GM04503 (cell line): ENCODE results near the gene BLNK.
"Not testable (repeated sequence)": the region's sequence is repeated elsewhere in the genome, so short reads cannot be mapped to it uniquely, and the experiment has no call there.

Experiments
- DNase-seq: peaks from one replicate; pipeline ENCODE4 v3.0.0-alpha.2; 2012; ENCODE audit warnings: low read depth

Gene BLNK

GRCh38 chr10:96225119-96225518, 46.2 kb downstream of the BLNK start:
- no peak for DNase-seq

DNA sequence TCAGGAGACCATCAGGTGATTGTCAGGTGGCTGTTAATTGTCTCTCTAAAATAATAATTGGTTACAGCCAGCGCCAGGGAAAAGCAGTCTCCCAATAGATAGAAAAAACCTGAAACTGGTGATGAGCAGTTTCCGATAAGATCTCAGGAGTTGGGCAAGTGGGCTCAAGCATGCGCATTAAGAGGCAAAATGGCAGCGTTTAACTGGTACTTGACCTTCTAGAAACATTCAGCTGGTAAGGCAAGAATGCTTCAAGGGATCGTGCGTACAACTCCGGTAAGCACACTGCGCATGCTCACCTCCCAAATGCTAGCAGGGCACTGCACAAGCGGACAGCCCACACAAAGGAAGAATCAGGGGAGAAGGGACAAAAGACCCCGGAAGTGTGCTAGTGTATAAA, 48.5 kb downstream of the BLNK start:
- DNase-seq, result no peak

DNA sequence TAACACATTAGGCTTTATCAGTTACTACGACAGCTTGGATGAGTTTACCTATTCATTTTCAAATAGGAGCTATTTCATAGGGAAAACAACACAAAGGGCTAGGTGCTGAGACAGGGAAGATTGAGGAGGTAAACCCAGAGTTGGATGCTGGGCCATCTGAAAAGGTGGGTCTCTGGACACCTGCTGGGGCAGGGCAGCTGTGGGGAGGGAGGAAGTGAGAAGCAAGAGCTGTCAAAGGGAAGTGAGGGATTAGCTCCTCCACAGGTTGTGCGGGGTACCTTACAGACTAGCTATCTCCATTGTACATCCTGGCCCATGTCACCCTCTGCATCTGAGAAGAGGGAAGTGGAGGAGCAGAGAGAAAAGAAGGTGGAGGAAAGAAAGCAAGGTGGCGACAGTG, 48.9 kb downstream of the BLNK start:
- DNase-seq, result no peak

GRCh38 chr10:96218826-96219225, 52.5 kb downstream of the BLNK start:
- no peak for DNase-seq

- no peak for DNase-seq
Measured at GRCh38 chr10:96217711-96218110, 53.7 kb downstream of the BLNK start.

DNA sequence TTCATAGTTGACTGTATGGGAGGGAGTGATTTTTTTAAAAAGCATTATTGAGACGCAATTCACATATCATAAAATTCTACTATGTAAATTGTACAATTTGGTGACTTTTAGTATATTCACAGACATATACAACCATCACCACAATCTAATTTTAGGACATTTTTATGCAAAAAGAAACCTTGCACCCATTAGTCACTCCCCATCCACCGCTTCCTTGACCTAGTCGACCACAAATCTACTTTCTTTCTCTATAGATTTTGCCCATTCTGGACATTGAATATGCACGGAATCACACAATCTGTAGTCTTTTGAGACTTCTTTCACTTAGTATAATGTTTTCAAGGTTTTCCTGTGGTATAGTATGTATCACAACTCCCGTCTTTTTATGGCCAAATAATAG, 54.6 kb downstream of the BLNK start:
- no peak for DNase-seq

DNA sequence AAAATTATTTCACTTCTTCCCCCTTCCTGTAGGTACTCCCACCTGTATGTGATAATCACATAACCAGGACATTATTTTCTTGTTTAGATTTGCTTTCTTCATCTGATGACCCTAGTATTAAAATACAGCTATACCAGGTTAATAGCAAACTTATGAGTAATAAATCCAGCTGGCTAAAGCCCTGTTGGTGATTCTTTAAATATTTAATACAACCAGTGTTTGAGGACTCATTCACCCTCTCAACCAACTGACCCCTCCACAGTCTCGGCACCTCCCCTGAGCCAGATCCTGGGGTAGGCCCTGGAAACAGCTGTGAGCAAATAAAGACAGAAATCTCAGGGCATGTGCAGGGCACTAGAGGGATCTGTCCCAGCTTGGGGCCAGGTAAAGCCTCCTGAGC, 58.5 kb downstream of the BLNK start:
- DNase-seq, result no peak

GRCh38 chr10:96211764-96212163, 59.6 kb downstream of the BLNK start:
- no peak for DNase-seq

GRCh38 chr10:96208946-96209345, 62.4 kb downstream of the BLNK start:
- no peak for DNase-seq

DNA sequence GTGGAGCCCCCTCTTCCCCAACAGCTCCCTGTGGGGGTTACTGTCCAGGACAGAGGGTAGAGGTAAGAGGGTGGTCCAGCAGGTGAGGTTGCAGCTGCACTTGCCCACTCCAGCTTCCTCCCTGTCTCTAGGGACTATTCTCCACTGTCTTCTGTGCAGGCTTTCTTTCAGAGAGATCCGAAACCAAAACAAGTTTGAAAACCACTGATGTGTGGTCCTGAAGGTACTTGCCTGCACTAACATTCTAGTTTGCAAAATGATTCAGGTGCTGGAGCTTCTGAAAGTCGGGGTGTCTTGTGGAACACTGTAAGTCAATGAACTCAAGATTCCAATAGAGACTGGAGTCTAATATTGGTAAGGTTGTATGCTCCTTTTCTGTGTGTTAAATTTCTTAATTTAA, 63.1 kb downstream of the BLNK start:
- no peak for DNase-seq

DNA sequence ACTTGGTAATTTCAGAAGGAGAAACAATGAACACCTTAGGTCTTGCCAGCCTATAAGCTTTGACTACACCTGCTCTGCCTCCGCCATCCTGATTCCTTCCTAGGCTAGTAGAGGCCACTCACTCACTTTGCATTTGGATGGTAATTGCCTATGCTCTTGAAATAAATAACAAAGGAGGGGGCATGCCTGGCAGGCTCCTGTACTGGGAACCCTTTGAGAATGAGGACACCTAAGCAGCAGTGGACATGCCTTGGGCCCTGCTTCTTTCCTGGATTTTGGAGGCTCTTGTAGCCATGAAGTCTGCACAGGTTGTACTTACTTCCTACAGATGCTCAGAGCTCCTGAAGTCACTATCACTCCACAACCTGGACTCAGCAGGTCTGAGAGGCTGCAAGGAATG, 65.8 kb downstream of the BLNK start:
- no peak for DNase-seq

DNA sequence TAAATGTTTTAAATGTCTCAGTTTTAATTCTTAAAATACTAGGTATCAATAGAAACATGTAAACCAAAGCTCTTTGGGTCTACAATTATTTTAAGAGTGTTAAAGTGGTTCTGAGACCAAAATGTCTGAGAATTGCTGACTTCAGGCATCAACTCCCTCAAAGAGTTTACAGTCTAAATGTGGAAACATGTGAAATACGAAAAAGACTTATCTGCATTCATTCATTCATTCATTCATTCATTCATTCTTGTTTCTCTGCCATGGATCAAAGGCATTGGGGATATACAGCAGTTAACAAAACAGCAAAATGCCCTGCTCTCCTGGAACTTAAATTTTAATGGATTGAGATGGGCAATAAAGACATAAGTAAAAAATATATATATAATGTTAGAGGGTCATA, 69.8 kb downstream of the BLNK start:
- DNase-seq, result no peak

- not testable (repeated sequence) for DNase-seq
Measured at GRCh38 chr10:96189505-96189904, 81.9 kb downstream of the BLNK start.

DNA sequence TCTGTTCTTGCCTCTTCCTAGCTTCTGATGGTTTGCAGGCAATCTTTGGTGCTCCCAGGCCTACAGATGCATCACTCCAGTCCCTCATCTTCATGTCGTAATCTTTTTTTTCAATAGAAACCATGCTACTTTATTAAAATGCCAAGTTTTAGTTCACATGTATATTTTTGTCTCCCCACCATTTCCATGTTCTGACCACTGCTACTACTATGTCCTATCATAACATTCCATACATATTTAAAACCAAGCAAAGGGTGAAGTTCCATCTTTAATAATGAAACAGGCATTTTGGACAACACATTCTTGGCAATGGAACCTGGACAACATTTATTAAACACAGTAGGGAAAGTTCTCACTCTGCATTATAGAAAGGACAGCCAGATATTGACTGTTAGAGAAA, 82.5 kb downstream of the BLNK start:
- peak; percentile 7 for DNase-seq

GRCh38 chr10:96188421-96188820, 82.9 kb downstream of the BLNK start:
- peak; percentile 1 for DNase-seq

- DNase-seq, result no peak
Measured at GRCh38 chr10:96176985-96177384, 94.4 kb downstream of the BLNK start.

DNA sequence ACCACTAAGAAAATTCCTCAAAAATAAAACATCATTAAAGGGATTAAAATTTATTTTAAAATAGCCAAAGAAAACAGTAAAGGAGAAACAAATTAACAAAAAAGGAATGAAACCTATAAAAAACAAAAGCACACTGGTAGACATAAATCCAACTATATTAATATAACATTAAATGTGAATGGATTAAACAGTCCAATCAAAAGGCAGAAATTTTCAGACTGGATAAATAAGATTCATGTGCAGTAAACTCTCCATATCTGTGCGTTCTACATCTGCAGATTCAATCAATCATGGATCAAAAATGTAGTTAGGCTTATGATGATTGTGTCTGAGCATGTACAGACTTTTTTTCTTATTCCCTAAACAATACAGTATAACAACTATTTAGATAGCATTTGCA, 98.7 kb downstream of the BLNK start:
- no peak for DNase-seq

DNA sequence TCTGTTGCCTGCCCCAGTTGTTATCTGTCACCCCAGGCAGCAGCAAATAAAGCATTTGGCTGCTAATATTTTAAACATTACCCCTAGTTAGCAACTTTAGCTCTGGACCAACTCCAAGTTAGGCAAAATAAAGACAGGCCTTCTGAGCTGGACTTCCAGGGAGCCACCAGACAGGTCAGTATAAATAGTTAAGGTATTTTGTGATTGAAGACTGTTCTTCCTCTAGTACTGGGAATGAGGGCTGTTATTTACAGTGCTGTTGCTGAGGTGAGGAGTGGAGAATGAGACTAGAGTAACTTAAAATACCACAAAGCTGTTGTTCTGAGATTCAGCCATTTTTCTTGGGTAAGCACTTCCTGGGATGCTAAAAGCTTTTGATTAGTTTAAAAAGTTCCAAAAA, 101.1 kb downstream of the BLNK start:
- DNase-seq, result no peak

- no peak for DNase-seq
Measured at GRCh38 chr10:96168546-96168945, 102.8 kb downstream of the BLNK start.

DNA sequence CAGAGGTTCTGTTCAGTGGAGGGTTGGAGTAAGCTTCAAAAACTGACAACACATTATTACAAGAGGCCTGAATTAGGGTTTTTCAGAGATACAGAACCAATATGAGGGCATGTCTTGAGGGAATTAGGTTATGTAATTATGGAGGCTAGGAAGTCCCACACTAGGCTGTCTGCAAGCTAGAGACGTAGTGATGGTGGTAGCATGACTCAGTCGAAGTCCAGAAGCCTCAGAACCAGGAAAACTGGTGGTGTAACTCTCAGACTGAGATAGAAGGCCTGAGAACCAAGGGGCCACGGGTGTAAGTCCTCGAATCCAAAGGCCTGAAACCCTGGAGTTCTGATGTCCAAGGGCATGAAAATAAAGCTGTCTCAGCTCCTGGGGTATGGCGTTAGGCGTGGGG, 105.6 kb downstream of the BLNK start:
- no peak for DNase-seq

- DNase-seq, result no peak
Measured at GRCh38 chr10:96153070-96153469, 118.3 kb downstream of the BLNK start.

GRCh38 chr10:96152437-96152836, 118.9 kb downstream of the BLNK start:
- DNase-seq, result no peak
